ENCODE measurements around the gene LRIT1.

The LRIT1 gene

DNA sequence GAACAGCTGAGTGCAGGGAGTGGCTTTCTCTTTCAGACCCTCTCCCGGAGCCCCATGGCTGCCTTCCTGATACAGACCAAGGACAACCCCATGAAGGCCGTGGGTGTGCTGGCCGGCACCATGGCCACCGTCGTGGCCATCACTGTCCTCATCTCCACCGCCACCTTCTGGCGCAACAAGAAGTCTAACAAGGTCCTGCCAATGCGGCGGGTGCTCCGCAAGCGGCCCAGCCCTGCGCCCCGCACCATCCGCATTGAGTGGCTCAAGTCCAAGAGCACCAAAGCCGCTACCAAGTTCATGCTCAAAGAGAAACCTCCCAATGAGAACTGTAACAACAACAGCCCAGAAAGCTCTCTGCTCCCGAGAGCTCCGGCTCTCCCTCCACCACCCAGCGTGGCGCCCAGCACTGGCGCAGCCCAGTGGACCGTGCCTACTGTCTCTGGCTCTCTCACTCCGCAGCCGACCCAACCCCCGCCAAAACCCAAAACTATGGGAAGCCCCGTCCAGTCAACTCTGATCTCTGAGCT, 27.2 kb downstream of the LRIT1 start:
- DNase-seq = no peak

DNA sequence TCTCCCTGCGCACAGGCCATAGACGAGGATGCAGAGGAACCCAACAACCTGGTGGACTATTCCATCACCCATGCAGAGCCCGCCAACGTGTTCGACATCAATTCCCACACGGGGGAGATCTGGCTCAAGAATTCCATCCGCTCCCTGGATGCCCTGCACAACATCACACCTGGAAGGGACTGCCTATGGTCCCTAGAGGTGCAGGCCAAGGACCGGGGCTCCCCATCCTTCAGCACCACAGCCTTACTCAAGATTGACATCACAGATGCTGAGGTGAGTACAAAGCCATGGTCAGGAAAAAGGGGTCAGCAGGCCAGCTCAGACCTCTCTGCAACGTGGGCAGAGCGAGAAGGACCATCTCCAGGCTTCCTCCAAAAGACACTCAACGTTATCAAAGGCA, 28.3 kb downstream of the LRIT1 start:
- DNase-seq = no peak

GRCh38 chr10:84212014-84212413, 29.3 kb downstream of the LRIT1 start:
- no peak for DNase-seq

DNA sequence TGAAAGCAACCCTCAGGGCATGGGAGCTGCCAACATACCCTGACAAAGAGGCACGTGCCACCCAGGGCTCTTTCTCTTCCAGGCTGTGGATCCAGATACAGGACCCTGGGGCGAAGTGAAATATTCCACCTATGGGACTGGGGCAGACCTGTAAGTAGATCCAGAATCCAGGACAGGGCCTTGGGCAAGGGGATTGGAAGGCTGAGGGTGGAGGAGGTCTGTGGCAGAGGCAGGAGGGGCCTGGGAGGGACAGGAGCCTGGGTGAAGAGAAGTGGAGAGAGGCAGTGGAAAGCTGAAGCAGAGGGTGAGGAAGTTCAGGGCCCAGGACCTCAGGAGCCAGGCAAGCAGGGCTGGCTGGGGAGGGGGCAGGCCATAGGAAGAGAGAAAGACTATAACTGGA, 29.8 kb downstream of the LRIT1 start:
- DNase-seq = no peak

DNA sequence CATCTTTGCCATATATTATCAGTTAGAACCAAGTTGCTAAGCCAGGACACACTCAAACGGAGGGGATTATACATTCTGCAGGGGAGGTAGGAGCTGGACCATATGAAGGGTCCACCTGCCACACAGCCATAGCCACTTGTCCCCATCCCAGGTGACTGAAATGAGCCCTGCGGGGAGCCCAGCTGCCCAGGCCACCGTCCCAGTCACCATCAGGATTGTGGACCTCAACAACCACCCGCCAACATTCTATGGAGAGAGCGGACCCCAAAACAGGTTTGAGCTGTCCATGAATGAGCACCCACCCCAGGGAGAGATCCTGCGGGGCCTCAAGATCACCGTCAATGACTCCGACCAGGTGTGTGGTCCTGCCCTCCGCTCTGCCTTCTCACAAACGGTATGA, 33.3 kb downstream of the LRIT1 start:
- no peak for DNase-seq

DNA sequence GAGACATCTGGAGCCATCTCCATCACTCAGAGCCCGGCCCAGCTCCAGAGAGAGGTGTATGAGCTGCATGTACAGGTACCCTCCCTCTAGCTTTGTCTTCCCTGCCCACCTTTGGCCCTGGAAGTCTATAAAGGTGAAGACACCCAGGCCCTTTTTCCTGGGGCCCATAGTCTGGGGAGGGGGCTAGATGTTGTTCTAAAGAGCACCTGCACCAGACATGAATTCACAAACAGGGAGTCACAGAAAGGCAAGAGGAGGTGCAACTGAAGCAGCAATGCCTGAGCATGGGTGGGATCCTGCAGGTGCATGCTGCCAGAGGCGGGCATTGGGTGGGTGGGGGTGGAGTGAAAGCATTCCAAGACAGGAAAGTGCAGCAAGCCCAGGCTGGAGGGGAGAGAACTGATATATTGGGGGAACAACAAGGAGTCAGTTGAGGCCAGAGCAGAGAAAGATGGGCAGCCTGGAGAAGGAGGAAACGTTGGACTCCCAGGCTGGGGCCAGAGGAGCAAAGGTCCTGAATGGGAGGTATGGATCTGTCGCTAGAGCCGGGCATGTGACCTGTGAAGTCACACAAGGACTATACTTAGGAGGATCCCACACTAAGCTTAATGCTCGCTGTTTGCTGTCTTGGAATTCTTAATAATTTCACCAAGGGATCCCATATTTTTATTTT, 35.4 kb downstream of the LRIT1 start:
- no peak for DNase-seq

- peak; percentile 82 to 83 for DNase-seq
Measured at GRCh38 chr10:84205049-84205852, 36.1 kb downstream of the LRIT1 start.

- no peak for DNase-seq
Measured at GRCh38 chr10:84204610-84205009, 36.7 kb downstream of the LRIT1 start.

GRCh38 chr10:84204122-84204521, 37.2 kb downstream of the LRIT1 start:
- no peak for DNase-seq

- DNase-seq = no peak
Measured at GRCh38 chr10:84202349-84202748, 39.0 kb downstream of the LRIT1 start.

DNA sequence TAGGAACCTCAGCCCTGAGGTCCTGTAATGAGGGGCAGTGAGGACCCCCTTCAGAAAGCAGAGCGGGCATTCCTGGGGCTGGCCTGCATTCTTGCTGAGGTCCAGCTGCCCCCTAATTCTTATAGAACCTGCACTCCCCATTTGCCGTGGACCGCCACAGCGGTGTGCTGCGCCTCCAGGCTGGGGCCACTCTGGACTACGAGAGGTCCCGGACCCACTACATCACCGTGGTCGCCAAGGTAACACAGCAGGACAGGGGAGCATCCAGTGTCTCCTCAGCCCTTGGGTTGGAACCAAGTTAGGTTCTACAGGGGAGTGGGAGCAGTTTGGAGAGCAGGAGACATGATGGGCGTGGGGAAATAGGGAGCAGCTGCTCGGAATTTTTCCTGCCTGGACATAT, 39.7 kb downstream of the LRIT1 start:
- DNase-seq = no peak

GRCh38 chr10:84201244-84201606, 40.1 kb downstream of the LRIT1 start:
- no peak for DNase-seq

- no peak for DNase-seq
Measured at GRCh38 chr10:84200537-84201243, 40.7 kb downstream of the LRIT1 start.

- no peak for DNase-seq
Measured at GRCh38 chr10:84198206-84198915, 43.0 kb downstream of the LRIT1 start.

DNA sequence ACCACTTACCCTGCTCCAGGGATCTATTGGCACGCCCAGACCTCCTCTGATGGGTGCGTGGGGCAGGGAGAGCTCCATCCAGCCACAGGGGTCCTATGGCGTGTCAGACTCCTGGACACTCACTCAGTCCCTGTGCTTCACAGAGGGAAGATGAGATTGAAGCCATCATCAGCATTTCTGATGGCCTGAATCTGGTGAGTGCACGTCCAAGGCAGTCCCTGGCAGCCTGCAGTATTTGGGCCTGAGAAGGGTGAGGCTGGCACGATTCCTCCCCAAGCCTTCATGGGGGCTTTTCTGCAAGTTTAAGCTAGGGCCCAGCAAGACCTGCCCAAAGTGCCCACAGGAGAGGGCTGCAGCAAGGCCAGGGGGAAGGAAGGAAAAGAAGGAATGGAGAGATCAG, 43.7 kb downstream of the LRIT1 start:
- no peak for DNase-seq

DNA sequence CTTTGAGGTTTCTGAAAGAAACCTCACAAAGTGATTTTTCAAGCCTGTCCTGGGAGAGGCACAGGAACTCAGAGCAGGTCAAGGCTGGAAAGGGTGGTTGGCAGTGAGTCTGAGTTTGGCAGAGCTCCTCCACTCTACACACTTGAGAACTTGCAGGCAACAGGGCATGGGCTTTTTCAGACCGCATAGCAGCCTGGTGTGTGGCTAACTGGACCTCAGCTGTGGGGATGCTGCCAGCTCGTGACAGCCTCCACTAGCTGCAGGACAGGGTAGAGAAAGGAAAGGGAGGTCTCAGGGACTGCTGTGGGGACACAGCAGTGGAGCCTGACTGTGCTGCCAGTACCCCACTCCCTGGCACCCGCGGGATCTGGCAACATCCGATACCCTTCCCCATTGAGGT, 44.4 kb downstream of the LRIT1 start:
- DNase-seq = no peak

- no peak for DNase-seq
Measured at GRCh38 chr10:84196083-84196482, 45.3 kb downstream of the LRIT1 start.

GRCh38 chr10:84195044-84195830, 46.1 kb downstream of the LRIT1 start:
- no peak for DNase-seq

GRCh38 chr10:84194424-84195043, 46.8 kb downstream of the LRIT1 start, which contains the start of gene CDHR1:
Gene CDHR1, plus strand, starts transcription at chr10:84194537. Its CDS starts 224 bp downstream, at chr10:84194761.
- DNase-seq = peak; percentile 29 to 37

GRCh38 chr10:84193846-84194423, 47.4 kb downstream of the LRIT1 start:
- no peak for DNase-seq

DNA sequence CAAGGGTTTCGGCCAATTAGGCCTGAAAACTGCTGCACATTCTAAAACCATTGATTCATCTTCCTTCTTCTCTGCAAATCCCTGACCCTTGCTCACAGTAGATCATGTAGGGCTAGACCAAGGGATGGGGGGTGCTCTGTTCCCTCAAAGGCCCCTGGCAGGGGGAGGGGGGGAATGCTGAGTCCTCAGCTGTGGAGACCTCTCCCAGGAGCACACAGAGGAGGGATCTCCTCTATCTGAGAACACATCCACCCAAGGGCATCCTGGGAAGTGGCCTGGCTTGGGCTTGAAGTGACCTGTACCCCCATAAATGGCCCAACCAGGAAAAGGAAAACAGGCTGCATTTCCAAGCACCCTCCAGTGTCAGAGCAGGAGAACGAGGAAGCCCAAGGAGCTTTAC, 48.0 kb downstream of the LRIT1 start:
- no peak for DNase-seq

Measured in activated CD4-positive, alpha-beta T cell treated with anti-CD3 and anti-CD28 coated beads, Interleukin-2, amount 50 U/mL, for 48 hours (primary cell).